ENCODE data around the gene LRMDA.
A peak's percentile ranks its signal among the peaks of the same experiment; 100 is the strongest.

The LRMDA gene

DNA sequence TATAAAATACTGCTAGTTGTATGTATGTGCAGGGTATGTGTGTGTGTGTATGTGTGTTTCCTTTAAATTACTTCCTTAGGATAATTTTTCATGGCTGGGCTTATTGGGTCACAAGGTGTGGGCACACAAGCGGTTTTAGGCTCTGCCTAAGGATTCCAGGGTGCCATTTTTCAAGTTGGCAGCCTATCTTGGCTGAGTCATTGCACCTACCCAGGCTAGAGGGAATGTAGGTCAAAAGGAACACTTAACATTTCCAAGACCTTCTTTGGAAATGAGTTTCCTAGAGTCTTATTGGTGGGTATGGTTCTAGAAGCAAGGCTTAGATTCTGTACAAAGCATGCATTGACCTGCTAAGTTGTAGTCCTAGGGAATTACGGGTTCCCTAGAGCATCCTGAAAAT is 642.1 kb downstream of the LRMDA start:
- DNase-seq, result no peak

- no peak for DNase-seq
Observed at GRCh38 chr10:76074659-76075058, 643.2 kb downstream of the LRMDA start.

DNA sequence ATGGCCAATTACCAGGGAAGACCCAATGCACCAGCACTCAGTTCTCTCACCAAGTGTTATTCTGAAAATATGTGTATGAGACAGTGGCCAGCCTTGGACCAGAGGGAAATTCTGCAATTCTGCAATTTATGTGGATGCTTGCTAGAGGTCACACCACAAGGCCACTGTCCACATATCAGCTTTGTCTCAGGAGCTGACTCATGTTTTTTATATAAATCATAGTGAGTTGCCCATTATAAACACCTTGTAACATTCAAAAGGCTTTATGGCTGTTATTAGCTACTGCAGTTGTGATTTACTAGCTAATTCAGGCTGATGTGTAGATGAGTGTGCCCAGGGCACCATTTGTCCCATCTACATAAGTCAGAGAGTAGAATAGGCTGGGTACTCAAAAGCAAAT is 649.0 kb downstream of the LRMDA start:
- DNase-seq, result no peak

DNA sequence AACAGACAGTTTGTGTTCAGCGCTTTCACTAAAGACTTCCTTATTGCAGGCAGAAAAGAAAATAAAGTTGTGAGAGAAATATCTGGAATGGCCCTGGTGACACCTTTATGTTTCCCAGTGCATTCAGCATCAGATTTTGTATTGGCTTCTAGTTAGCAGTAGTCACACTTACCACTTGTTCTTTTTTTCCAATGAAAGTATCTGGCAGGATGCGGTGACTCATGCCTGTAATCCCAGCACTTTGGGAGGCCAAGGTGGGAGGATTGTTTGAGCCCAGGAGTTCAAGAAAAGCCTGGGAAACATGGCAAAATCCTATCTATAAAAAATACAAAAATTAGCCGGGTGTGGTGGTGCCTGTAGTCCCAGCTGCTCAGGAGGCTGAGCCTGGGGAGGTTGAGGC is 649.6 kb downstream of the LRMDA start:
- no peak for DNase-seq

- DNase-seq, result no peak
Observed at GRCh38 chr10:76082232-76082631, 650.8 kb downstream of the LRMDA start.

DNA sequence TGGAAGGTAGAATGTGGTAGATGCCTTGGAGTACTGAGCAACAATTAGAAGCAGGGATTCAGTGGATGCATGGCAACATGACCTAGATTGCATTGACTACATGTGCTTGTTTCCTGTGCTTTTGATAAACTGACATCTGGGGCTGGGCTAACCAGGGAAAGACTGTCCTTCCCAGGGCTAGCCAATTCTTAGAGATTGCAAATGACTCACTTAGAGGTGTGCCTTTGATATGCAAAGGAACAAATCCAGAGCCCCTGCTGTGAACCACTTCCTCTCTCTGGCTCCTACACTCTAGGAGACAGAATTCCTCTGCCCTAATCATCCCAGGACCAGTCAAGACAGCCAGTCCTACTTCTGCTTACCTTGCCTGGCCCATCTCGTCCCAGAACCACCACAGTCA is 651.5 kb downstream of the LRMDA start:
- no peak for DNase-seq

- peak; percentile 80 for DNase-seq
Observed at GRCh38 chr10:76085002-76085816, 653.8 kb downstream of the LRMDA start.

- no peak for DNase-seq
Observed at GRCh38 chr10:76085817-76086167, 654.4 kb downstream of the LRMDA start.

GRCh38 chr10:76086170-76086760 is 654.8 kb downstream of the LRMDA start:
- DNase-seq, result no peak

- DNase-seq, result peak; percentile 84
Observed at GRCh38 chr10:76086761-76087639, 655.6 kb downstream of the LRMDA start.

DNA sequence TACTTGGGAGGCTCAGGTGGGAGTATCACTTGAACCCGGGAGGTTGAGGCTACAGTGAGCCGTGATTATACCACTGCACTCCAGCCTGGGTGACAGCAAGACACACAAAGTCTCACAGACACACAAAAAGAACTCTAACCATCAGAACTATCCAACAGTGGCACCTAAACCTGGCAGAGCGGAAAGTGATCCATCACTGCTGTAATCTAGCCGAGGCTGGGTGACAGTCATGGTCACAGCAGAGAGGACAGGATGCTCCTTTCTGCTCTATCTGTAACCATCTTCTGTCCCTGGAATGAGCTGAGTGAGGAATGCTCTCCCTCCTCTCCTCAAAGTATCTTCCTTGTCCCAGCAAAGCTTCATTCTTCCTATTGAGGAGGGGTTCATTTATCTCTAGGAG is 656.6 kb downstream of the LRMDA start:
- no peak for DNase-seq

GRCh38 chr10:76088980-76089379 is 657.6 kb downstream of the LRMDA start:
- DNase-seq, result no peak

- peak; percentile 57 for DNase-seq
Observed at GRCh38 chr10:76089556-76090180, 658.2 kb downstream of the LRMDA start.

DNA sequence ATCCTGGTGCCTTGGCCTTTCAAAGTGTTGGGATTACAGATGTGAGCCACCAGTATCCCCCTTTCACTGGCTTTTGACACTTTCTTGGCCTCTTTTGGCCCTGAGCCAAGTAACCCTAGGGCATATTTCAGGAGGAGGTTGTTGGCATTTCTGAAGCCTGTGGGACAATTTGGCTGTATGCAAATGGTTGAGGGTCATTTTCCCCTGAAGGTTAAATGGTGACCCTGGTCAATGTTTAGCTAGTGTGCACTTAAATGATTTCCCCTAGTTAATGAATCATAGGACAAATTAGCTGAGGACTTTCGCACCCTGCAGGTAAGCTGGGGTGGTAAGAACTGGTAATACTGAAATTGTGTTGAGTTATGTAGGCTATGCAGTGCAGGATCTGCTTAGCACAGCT is 660.5 kb downstream of the LRMDA start:
- DNase-seq, result no peak

DNA sequence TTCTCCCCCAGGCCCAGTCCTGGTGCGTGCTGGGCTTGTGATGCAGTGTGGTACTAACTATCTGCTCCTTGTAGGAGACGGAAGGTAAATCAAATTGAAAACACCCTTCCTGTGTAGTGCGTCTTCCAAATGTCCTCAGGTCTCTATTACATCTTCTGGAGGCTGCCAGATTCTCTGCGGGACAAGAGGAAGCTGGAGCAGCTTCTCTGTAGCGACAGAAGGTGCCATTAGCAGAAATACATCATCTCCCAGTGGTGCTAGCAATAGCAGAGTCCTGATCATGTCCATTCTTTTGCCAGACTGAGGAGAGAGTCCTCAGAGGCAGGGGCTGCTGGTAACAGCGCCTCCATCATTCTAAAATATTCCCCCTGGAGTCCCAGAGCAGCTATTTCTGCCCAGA is 675.2 kb downstream of the LRMDA start:
- no peak for DNase-seq

DNA sequence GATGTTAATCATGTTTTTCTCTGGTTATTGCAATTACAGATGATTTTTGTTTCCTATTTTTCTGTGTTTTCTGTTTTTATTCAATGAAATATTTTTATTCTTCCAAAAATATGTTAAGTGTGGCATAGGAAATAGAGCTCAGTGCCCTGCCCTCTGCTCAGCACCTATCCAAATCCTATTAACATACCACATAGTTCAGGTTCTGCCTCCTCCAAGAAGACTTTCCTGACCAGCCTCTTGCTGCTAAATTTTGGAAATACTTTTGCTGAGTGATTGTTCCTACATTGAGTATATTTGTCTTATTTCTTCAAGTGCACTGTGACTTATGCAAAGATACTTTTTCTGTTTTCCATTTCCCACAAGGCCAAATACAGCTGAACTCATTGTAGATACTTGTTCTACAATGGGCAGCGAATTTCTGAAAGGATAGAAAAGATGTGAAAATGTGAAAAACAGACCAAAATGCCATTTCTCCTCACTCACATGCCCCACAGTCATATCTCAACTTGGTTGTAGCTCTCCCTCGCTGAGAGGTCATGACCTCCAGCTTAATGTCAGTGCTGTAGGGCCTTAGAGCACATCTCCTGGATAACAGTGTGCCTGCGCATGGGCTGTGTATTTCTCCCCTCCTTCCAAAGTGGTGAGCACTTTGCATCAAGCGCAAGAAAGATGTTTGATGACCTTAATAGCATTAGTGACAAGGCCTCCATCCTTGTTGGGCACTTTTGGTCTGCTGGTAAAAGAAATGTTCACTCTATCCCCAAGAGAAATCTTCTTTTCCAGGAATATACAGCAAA is 677.3 kb downstream of the LRMDA start:
- no peak for DNase-seq

GRCh38 chr10:76111404-76111803 is 680.0 kb downstream of the LRMDA start:
- DNase-seq, result no peak

DNA sequence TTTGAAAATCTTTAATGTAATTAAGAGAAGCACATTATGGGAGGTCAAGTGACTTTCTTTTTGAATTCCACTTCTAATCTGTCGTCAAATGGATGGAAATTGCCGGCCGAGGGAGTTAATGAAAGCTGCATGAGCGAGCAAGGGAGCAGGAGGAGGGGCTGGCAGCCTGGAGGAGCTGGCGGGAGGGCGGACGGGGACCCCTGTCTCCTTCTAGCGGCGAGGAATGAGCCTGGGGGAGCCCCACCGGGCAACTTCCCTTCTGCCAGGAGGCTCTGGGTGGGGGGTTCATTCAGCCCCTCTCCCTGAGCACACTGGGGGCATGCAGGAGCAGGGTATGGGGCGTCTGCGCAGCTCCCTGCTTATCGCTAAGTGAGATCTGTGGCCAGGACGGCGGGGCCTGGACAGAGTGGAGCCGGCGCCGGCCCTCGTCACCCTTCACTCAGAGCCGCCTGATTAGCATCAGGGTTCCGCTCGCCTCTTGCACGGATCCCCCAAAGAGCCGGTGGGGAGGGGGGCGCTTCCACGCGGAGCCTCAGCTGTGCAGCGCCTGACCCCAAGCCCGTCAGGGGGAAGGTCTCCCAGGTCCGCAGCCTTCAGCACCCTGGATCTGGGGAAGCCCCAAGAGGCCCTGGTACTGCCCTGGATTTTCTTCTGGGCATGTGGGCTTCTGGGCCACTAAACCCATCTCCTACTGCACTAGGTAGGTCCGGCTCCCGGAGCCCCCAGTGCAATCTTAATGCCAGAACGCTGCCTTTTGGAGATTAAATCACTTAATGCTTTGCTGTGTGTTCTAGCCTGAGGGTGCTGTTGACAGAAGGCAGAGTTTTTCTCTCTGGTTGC is 680.8 kb downstream of the LRMDA start:
- no peak for DNase-seq

DNA sequence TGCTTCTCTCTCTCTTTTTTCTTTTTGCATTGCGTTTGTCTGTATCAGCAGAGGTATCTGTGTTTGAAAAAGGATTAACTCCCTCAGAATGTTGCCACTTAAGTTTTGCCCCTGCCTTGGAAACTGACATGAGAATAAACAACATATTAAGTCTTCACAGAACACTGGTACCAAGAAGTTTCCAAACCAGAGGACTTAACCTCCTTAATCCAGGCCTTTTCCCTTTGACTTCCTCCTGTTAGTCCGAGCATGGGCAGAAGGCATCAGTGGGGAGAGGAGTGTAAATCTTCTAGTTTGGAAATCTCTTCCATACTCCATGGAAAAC is 681.4 kb downstream of the LRMDA start:
- no peak for DNase-seq

GRCh38 chr10:76113952-76114351 is 682.5 kb downstream of the LRMDA start:
- DNase-seq, result no peak

DNA sequence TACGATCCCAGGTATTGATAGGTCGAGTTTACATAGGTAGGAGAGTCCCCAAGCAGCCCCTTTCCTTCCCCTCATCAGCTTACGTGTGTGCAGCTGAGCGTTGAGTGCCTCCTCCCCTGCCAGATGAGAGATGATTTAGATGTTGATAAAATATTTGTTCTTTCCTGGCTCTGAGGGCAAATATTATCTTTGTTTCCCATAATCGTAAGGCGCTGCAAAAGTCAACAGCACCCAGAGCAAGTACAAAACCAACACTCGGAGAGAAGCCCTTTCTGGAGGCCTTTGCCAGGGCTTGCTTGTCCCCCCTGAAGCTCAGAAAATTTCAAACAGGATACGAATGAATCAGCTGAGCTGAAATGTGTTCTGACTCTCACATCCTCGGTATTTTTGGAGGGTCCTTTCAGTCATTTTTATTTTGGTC is 683.2 kb downstream of the LRMDA start:
- no peak for DNase-seq

GRCh38 chr10:76115131-76115470 is 683.7 kb downstream of the LRMDA start:
- no peak for DNase-seq
